Measurements from ENCODE around the gene FSCN2.

GRCh38 chr17:81492202-81492601 is 36.0 kb upstream of the FSCN2 start:
- TF ChIP-seq CTCF (IDR thresholded peaks at IDR 0.05) (no peak), EP300 (IDR thresholded peaks at IDR 0.05; ENCODE audit: borderline replicate concordance in 1 of 2, low read depth in 1 of 2, low read length in 1 of 2) (no peak), USF1 (IDR thresholded peaks at IDR 0.05; ENCODE audit: borderline replicate concordance, low read depth) (no peak), RFX5 (IDR thresholded peaks at IDR 0.05; ENCODE audit: low read length) (no peak), GABPA (IDR thresholded peaks at IDR 0.05; ENCODE audit: low read depth) (no peak), NRF1 (IDR thresholded peaks at IDR 0.05; ENCODE audit: low read depth, low read length) (no peak), RCOR1 (IDR thresholded peaks at IDR 0.05; ENCODE audit: low read length) (no peak), REST (IDR thresholded peaks at IDR 0.05; ENCODE audit: low read depth, low read length) (no peak), ZBTB33 (IDR thresholded peaks at IDR 0.05; ENCODE audit: borderline replicate concordance, low read depth) (no peak), JUND (IDR thresholded peaks at IDR 0.05) (no peak), POLR2AphosphoS5 (IDR thresholded peaks at IDR 0.05; ENCODE audit: low read depth, low read length) (no peak), YY1 (IDR thresholded peaks at IDR 0.05; ENCODE audit: low read depth) (no peak)

Data from SK-N-SH (cell line).